Smooth muscle cell (in vitro differentiated cells): Measurements from ENCODE around the gene TOP1. TPM values are rescaled to one million over a fixed set of nuclear protein-coding genes. Genes with fewer than 3 reads are reported as not detected.

Experiments used
- DNase-seq: peaks from one replicate; lab custom pipeline; 2025; ENCODE audit not compliant: unreplicated experiment; lab: John Stamatoyannopoulos, UW
- H2AFZ ChIP-seq: fragments of 200-600 bp; sonication (generic); 2 replicates; pipeline ENCODE4 v1.6.0; 2016; ENCODE audit warnings: antibody characterized with exemption, low read depth, mild to moderate bottlenecking
- H3F3A ChIP-seq: fragments of 200-600 bp; sonication (generic); 2 replicates; pipeline ENCODE4 v1.6.0; 2017; ENCODE audit warnings: antibody characterized with exemption, low read depth
- H3K27ac ChIP-seq: fragments of 200-600 bp; sonication (generic); 2 replicates; pipeline ENCODE4 v1.5.1; 2016; ENCODE audit warnings: low read depth, mild to moderate bottlenecking
- H3K27me3 ChIP-seq: fragments of 200-600 bp; sonication (generic); 2 replicates; pipeline ENCODE4 v1.6.1; 2016; ENCODE audit warnings: low read depth, mild to moderate bottlenecking
- H3K36me3 ChIP-seq: fragments of 200-600 bp; sonication (generic); 2 replicates; pipeline ENCODE4 v1.5.1; 2016; ENCODE audit warnings: low read depth
- H3K4me1 ChIP-seq: fragments of 200-600 bp; sonication (generic); 2 replicates; pipeline ENCODE4 v1.5.1; 2016; ENCODE audit warnings: low read depth
- H3K4me2 ChIP-seq: fragments of 200-600 bp; sonication (generic); 2 replicates; pipeline ENCODE4 v1.6.0; 2016; ENCODE audit warnings: mild to moderate bottlenecking
- H3K4me3 ChIP-seq: fragments of 200-600 bp; sonication (generic); 2 replicates; pipeline ENCODE4 v1.5.1; 2016; ENCODE audit warnings: mild to moderate bottlenecking
- H3K79me2 ChIP-seq: fragments of 200-600 bp; sonication (generic); 2 replicates; pipeline ENCODE4 v1.6.0; 2016; ENCODE audit warnings: low read depth, mild to moderate bottlenecking
- H3K9ac ChIP-seq: fragments of 200-600 bp; sonication (generic); 2 replicates; pipeline ENCODE4 v1.6.0; 2016; ENCODE audit warnings: low read depth
- H3K9me3 ChIP-seq: fragments of 200-600 bp; sonication (generic); replicated peaks from 2 replicates; pipeline ENCODE4 v1.5.1; 2016; ENCODE audit warnings: low read depth
- H4K20me1 ChIP-seq: fragments of 200-600 bp; sonication (generic); 2 replicates; pipeline ENCODE4 v1.6.0; 2016; ENCODE audit warnings: low read depth
- CTCF ChIP-seq: fragments of 200-600 bp; sonication (generic); IDR thresholded peaks from 2 replicates; pipeline ENCODE4 v1.5.1; 2017; ENCODE audit warnings: borderline replicate concordance, mild to moderate bottlenecking, antibody characterized with exemption; ENCODE audit not compliant: insufficient read depth, poor library complexity, severe bottlenecking
- WGBS: methylation state at CpG from one replicate; pipeline ENCODE4 v1.1.7; 2016; ENCODE audit warnings: low lambda C conversion rate; 5-methylcytosine and 5-hydroxymethylcytosine counted together
- polyA plus RNA-seq: library from polyadenylated mRNA; unstranded; fragments of >200 nt; fragmentation: Nextera tagmentation; extraction: Ambion mirVana; gene quantifications from 2 replicates; pipeline ENCODE4 v1.2.1, GENCODE V29; 2016
- total RNA-seq: library from RNA; depleted of rRNA; stranded (reverse); fragments of >200 nt; gene quantifications from 2 replicates; pipeline ENCODE4 v1.2.3, GENCODE V29; 2014

Gene TOP1
- total and polyA plus RNA-seq, 2 experiments from 2014 or later = 17.0 to 28.6 TPM

- Histone ChIP-seq H3K4me1 (no peaks in the 10 kb centered on the region), H3K27me3 (no peaks in the 10 kb centered on the region), H2AFZ (no peak overlapping the region), H3K9me3 (no peaks in the 10 kb centered on the region), H3K27ac (no peak overlapping the region), H3K9ac (no peak overlapping the region), H3K4me3 (no peak overlapping the region), H3K4me2 (no peak overlapping the region), H3F3A (peaks cover 23% of the 10 kb centered on the region), H3K79me2 (no peaks in the 10 kb centered on the region), H4K20me1 (peaks cover 51% of the 10 kb centered on the region), H3K36me3 (peaks cover 38% of the 10 kb centered on the region)
- 54% methylated on average over 7 of the region's 7 CpGs for WGBS
- TF ChIP-seq CTCF = peak; percentile 92
- DNase-seq = no peak
Measured at GRCh38 chr20:41095110-41095969, 66.7 kb downstream of the TOP1 start.

DNA sequence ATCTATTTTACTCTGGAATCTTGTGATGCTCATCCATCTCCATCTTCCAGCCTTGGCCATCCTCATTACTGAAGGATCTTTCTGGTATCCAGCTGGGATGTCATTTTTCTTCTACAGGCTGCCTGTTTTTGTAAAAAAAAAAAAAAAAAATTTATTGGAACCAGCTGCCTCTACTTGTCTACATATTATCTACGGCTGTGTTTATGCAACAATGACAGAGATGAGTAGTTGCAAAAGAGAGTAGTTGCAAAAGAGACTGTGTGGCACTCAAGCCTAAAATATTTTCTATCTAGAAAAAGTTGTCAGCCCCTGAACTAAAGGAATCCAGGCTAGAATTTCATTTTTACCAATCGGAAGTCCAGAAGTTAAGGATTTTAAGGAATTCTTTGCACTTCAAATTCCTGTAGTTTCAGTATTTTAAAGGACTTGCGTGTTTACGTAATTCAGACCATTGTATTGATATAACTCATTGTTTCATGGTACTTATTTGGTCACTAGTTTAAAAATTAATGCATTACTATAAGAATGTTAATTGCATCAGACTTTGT is 70.2 kb downstream of the TOP1 start:
- Histone ChIP-seq H3K9ac (no peak overlapping the region), H3K27me3 (no peaks in the 10 kb centered on the region), H3K36me3 (peaks cover 32% of the 10 kb centered on the region), H3K4me1 (no peaks in the 10 kb centered on the region), H4K20me1 (peaks cover 32% of the 10 kb centered on the region), H3K9me3 (no peaks in the 10 kb centered on the region), H3K27ac (peak overlapping the region; percentile 36), H2AFZ (no peak overlapping the region), H3K79me2 (no peaks in the 10 kb centered on the region), H3K4me3 (no peak overlapping the region), H3F3A (peaks cover 11% of the 10 kb centered on the region), H3K4me2 (no peak overlapping the region)
- DNase-seq = no peak
- WGBS = 71% methylated on average over 4 of the region's 4 CpGs
- TF ChIP-seq CTCF = no peak

GRCh38 chr20:41100001-41100480 is 71.4 kb downstream of the TOP1 start:
- 86% methylated on average over 9 of the region's 9 CpGs for WGBS
- DNase-seq = no peak

More at GRCh38 chr20:41100001-41100480, 71.4 kb downstream of the TOP1 start:
- Histone ChIP-seq H3K79me2 (no peaks in the 10 kb centered on the region), H3K4me3 (no peak overlapping the region), H3K27ac (no peak overlapping the region), H3K4me2 (no peak overlapping the region), H3K9ac (no peak overlapping the region), H3K4me1 (no peaks in the 10 kb centered on the region), H3F3A (peaks cover 3% of the 10 kb centered on the region), H3K36me3 (peaks cover 32% of the 10 kb centered on the region), H4K20me1 (peaks cover 26% of the 10 kb centered on the region), H3K27me3 (no peaks in the 10 kb centered on the region), H2AFZ (no peak overlapping the region), H3K9me3 (no peaks in the 10 kb centered on the region)
- no peak for TF ChIP-seq CTCF
